HG02763 (cell line): ENCODE results near the gene EFNA2.

ENCODE experiments used
- ATAC-seq: cut with Tn5 transposase; IDR thresholded peaks from one replicate; pipeline ENCODE4 v1.9.1; 2021; ENCODE audit warnings: mild to moderate bottlenecking, moderate library complexity; ENCODE audit not compliant: unreplicated experiment

The EFNA2 gene

GRCh38 chr19:1283207-1283916 is 2.3 kb upstream of the EFNA2 start:
- no peak for ATAC-seq

GRCh38 chr19:1283917-1284292 is 1.8 kb upstream of the EFNA2 start:
- ATAC-seq, result no peak

DNA sequence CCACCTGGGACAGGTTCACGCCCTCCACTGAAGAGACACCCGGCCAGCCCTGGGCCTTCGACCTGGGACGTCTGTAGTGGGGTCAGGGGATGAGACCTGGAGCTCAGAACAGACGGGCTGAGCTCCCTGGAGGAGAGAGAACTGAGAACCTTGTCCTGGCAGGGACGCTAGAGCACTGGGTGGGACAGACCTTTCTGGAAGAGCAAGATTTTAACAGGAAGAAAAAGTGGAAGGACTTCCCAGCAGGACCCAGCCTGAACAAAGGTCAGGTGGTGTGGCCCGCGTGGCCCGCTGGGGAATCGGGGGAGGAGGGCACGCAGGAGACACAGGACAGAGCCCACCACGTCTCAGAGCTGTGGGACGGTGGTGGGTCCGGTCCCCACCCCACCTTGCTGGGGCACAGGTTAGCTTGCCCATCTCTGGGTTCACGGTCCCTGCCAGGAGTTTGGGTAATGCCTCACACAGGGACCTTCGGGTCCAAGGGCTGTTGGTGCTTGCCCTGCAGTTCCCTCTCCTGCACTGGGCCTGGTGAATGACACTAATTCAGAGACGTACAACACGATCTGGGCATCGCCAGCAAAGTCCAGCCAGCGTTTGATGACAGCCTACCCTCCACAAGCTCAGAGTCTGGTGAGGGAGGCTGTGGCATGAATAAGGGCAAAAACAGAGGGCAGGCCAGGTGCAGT is 1.2 kb upstream of the EFNA2 start:
- no peak for ATAC-seq

GRCh38 chr19:1284979-1285736 is 515 bp upstream of the EFNA2 start:
- ATAC-seq, result no peak

GRCh38 chr19:1286487-1287353 is 1.0 kb downstream of the EFNA2 start:
- ATAC-seq, result no peak

DNA sequence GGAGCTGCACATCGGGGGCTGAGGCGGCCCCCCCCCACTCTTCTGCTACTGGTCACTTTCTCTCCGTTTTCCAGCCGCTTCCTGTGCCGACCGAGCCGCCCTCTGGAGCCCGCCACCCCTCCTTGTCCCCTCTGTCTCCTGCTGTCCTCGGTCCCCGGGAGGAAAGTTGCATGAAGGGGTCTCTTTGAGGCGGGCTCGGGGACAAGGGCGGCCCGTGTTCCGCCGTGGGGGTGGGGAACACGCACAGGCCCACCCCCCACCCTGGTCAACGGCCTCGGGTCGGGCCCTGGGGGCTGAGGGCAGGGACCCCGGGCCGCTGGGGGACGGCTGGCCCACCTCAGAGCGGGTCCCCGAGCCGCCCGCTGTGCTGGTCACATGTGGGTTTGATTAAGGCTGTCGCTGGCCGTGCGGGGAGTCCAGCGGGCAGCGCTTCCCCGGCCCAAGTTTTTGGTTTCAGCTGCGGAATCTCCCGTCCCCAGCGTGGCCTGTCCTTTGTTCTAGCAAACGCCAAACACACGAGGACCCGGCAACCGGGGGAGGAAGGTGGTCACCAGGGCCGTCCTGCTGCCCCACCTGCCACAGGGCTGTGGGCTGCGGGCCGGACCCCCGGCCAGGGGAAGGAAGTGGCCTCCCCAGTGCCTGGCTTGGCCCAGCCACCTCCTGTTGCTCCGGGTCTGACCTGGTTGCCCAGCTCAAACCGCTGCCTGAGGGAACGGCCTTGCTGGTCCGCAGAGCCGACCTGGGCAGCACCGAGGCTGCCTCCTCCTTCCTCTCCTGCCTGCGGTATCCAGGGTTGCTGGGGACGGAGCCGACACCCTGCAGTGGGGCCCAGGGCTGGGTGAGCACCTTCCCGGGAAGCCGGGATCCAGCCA is 1.9 kb downstream of the EFNA2 start:
- ATAC-seq, result no peak

- ATAC-seq, result no peak
Measured at GRCh38 chr19:1288226-1288612, 2.5 kb downstream of the EFNA2 start.

- ATAC-seq, result no peak
Measured at GRCh38 chr19:1288833-1289685, 3.4 kb downstream of the EFNA2 start.

DNA sequence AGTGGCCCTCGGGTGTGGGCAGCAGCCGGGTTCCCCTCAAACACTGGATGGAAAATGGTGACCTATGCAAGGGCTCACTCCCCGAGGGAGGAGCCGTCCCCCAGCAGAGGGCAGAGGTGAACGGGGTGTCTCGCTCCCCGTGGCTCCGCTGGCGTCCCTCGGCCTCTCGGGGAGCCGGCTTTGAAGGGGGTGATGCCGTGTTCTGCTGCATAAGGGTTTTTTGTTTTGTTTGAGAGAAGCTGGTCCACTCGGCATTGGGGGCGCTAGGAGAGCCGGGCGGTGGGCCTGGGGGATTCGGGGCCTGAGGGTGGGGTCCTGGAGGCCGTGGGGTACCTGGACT is 4.0 kb downstream of the EFNA2 start:
- ATAC-seq, result no peak

- ATAC-seq, result no peak
Measured at GRCh38 chr19:1290196-1290702, 4.6 kb downstream of the EFNA2 start.

DNA sequence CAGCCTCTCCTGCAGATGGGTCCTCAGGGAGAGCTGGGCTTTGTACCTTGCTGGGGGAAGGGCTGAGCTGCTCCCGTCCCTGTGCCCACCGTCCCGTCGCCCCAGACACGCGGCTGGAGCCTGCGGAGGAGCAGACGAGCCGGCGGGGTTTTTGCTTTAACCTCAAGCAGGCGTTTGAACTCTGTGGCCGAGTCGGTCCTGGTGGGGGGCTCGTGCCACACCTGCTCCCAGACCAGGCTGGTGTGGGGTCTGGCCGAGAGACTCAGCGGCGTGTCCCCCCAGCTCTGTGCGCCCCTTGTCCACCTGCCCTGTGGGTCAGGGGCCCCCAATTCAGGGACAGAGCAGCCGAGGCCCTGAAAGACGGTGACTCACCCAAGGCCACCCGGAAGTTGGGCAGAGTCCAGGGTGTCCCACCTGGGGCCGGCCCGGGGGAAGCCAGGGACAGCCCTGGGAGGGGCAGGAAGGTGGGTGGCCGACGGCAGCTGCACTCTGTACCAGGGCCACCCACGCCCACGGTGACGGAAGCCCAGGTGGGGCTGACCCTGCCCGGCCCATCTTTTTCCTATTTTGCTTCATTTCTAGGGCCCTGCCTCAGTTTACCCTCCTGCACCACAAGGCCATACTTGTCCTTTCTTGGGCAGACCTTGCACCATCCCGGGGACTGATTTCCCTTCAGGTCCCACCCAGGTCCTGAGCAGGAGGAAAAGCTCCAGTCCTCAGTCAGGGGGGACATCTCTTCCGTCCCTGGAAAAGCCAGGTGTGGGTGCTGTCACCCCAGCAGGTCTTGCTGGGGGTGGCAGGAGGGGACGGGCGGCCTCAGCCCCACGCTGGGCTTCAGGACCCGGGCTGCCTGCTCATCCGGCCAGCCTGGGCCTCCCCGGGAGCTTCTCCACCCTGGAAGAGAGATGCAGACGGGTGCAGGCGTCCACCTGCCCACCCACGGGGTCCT is 5.3 kb downstream of the EFNA2 start:
- no peak for ATAC-seq

DNA sequence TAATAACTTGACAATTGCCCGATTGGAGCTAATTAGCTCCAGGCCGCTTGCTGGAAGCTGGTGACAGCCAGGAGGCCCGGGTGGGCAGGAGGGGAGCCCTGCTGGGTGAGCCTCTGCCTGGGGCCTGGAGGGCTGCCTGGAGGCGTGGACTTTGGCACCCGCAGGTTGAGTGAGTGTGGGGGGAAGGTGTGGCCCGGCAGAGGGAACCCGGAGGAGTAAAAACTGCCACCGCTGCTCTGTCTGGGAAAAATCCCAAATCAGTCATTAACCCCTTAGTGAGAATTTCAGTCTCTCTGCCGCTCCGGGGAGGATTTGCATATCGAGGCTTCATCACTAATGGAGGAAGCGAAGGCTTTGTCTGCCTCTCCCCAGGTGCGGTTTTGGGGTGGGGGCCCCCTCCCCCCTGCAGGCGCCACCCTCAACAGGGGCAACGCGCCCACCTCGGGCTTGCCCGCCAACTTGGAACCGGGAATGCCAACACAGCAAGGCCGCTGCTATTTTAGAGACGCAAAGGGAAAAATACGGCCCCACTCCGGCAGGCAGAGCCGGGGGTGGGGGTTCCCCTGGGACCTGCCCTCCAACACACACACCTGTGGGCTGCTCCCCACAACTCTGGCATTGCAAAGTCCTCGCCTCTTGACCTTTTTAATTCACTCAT is 6.2 kb downstream of the EFNA2 start:
- no peak for ATAC-seq

- ATAC-seq, result no peak
Measured at GRCh38 chr19:1292419-1293151, 6.9 kb downstream of the EFNA2 start.

DNA sequence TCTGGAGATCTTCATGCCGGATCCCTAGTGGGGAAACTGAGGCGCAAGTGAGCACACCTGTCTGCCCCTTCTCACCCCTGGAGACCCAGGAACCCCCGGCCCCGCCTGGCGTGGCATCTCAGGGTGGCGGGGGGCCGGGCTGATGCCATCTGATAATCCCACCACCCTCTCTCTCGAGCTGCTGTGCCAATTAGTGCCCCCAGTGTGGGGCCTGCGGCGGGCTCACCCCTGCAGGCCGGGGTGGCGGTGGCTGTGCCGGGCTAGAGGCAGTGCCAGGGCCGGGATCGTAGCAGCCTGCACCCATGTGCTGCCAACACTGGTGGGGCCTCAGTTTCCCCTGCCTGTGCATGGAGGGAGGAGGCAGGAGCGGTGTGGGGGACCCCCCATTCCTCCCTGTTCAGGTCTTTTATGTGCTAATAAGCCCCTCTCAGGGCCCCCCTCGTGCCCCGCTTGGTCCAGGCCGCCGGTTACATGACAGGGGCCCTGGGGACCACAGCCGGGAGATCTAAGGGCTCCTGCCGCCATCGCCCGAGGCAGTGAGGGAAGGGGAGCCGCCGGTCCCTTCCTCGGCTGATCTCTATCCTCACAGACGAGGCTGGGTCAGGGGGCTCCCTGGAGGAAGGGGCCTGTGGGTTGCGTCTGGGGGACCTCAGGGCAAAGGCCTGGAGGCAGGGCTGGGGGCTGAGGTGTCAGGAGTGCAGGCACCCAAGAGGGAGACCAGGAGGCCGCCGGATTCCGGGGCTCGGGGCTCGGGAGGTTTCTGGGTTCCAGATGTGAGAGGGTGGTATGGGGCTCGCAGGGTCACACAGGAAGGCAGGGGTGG is 8.3 kb downstream of the EFNA2 start:
- ATAC-seq, result no peak

GRCh38 chr19:1294688-1295087 is 9.0 kb downstream of the EFNA2 start:
- ATAC-seq, result no peak
